ENCODE results near the gene CENPT. TPM values are rescaled to one million over a fixed set of nuclear protein-coding genes. Genes with fewer than 3 reads are reported as not detected.

The CENPT gene
- total and polyA plus RNA-seq, 2 of the 13 experiments (the other 11 are each of a cell fraction or from before 2014, with no cell fraction given): 40.9 to 43.3 TPM

DNA sequence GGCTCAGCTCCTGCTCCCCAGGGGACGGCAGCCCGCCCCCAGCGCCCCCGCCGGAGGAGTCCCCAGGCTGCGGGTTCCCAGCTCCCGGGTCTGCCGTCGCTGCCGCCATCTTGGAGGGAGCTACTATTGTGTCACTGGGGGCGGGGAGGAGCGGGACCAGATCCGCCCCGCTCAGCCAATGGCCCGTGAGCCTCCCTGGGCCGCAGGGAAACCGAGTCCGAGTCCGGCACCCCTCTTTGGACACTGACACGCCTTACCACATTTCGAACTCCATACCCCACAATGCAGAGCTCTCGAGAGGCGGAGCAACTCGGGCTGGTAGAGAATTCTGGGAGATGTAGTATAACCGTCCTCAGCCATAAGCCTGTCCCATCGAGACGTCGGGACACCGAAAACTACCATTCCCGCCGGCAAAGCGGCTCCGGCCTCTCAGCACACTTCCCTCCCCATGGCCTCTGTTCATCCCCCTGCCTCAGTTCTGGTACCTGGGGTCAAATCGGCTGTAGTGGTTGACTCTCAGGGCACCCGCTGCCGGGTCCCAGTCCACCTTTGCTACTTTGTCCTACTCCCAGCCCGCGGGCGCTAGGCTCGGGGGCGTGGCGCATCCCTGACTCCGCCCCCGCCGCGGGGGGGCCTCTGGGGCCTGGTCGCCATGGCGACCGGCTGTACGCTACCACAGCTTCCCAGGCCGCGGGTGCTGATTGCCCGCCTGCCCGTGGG is 40.9 kb downstream of the CENPT start, which contains the start of the genes RANBP10 and TSNAXIP1 (continued):
- TF ChIP-seq, protein P1, sequence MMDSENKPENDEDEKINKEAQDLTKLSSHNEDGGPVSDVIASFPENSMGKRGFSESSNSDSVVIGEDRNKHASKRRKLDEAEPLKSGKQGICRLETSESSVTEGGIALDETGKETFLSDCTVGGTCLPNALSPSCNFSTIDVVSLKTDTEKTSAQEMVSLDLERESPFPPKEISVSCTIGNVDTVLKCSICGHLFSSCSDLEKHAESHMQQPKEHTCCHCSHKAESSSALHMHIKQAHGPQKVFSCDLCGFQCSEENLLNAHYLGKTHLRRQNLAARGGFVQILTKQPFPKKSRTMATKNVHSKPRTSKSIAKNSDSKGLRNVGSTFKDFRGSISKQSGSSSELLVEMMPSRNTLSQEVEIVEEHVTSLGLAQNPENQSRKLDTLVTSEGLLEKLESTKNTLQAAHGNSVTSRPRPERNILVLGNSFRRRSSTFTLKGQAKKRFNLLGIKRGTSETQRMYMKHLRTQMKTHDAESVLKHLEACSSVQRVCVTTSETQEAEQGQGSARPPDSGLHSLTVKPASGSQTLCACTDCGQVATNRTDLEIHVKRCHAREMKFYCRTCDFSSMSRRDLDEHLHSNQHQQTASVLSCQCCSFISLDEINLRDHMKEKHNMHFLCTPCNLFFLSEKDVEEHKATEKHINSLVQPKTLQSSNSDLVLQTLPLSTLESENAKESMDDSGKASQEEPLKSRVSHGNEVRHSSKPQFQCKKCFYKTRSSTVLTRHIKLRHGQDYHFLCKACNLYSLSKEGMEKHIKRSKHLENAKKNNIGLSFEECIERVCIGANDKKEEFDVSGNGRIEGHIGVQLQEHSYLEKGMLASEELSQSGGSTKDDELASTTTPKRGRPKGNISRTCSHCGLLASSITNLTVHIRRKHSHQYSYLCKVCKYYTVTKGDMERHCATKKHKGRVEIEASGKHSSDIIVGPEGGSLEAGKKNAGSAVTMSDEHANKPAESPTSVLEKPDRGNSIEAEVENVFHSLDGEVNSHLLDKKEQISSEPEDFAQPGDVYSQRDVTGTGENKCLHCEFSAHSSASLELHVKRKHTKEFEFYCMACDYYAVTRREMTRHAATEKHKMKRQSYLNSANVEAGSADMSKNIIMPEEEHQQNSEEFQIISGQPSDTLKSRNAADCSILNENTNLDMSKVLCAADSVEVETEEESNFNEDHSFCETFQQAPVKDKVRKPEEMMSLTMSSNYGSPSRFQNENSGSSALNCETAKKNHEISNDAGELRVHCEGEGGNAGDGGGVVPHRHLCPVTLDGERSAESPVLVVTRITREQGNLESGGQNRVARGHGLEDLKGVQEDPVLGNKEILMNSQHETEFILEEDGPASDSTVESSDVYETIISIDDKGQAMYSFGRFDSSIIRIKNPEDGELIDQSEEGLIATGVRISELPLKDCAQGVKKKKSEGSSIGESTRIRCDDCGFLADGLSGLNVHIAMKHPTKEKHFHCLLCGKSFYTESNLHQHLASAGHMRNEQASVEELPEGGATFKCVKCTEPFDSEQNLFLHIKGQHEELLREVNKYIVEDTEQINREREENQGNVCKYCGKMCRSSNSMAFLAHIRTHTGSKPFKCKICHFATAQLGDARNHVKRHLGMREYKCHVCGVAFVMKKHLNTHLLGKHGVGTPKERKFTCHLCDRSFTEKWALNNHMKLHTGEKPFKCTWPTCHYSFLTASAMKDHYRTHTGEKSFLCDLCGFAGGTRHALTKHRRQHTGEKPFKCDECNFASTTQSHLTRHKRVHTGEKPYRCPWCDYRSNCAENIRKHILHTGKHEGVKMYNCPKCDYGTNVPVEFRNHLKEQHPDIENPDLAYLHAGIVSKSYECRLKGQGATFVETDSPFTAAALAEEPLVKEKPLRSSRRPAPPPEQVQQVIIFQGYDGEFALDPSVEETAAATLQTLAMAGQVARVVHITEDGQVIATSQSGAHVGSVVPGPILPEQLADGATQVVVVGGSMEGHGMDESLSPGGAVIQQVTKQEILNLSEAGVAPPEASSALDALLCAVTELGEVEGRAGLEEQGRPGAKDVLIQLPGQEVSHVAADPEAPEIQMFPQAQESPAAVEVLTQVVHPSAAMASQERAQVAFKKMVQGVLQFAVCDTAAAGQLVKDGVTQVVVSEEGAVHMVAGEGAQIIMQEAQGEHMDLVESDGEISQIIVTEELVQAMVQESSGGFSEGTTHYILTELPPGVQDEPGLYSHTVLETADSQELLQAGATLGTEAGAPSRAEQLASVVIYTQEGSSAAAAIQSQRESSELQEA (CRISPR knock-in tag; IDR thresholded peaks at IDR 0.05; ENCODE audit: not compliant biosample characterization): no peak
- 0 out of 2 replicates have a peak, but pooled peaks have one; percentile 8 for TF ChIP-seq ARNTL (CRISPR knock-in tag; IDR thresholded peaks at IDR 0.05)
- TF ChIP-seq, protein P2, sequence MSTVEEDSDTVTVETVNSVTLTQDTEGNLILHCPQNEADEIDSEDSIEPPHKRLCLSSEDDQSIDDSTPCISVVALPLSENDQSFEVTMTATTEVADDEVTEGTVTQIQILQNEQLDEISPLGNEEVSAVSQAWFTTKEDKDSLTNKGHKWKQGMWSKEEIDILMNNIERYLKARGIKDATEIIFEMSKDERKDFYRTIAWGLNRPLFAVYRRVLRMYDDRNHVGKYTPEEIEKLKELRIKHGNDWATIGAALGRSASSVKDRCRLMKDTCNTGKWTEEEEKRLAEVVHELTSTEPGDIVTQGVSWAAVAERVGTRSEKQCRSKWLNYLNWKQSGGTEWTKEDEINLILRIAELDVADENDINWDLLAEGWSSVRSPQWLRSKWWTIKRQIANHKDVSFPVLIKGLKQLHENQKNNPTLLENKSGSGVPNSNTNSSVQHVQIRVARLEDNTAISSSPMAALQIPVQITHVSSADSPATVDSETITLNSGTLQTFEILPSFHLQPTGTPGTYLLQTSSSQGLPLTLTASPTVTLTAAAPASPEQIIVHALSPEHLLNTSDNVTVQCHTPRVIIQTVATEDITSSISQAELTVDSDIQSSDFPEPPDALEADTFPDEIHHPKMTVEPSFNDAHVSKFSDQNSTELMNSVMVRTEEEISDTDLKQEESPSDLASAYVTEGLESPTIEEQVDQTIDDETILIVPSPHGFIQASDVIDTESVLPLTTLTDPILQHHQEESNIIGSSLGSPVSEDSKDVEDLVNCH (CRISPR knock-in tag; IDR thresholded peaks at IDR 0.05): no peak
- 0 out of 2 replicates have a peak, but pooled peaks have one; percentile 70 for TF ChIP-seq ZNF274 (CRISPR knock-in tag; IDR thresholded peaks at IDR 0.05)
- TF ChIP-seq ZNF674 (CRISPR knock-in tag; IDR thresholded peaks at IDR 0.05; ENCODE audit: low read depth): 0 out of 2 replicates have a peak, but pooled peaks have one; percentile 54
- TF ChIP-seq ZBTB1 (CRISPR knock-in tag; IDR thresholded peaks at IDR 0.05; ENCODE audit: borderline replicate concordance): no peak
- TF ChIP-seq AKAP8 (CRISPR knock-in tag; IDR thresholded peaks at IDR 0.05): no peak
- no peak for TF ChIP-seq ZNF629 (CRISPR knock-in tag; conservative IDR thresholded peaks at IDR 0.05)
- no peak; the same call in 1 of the 2 replicates for TF ChIP-seq RFX5 (IDR thresholded peaks at IDR 0.05; ENCODE audit: low read depth, low read length)
- TF ChIP-seq, protein P3, sequence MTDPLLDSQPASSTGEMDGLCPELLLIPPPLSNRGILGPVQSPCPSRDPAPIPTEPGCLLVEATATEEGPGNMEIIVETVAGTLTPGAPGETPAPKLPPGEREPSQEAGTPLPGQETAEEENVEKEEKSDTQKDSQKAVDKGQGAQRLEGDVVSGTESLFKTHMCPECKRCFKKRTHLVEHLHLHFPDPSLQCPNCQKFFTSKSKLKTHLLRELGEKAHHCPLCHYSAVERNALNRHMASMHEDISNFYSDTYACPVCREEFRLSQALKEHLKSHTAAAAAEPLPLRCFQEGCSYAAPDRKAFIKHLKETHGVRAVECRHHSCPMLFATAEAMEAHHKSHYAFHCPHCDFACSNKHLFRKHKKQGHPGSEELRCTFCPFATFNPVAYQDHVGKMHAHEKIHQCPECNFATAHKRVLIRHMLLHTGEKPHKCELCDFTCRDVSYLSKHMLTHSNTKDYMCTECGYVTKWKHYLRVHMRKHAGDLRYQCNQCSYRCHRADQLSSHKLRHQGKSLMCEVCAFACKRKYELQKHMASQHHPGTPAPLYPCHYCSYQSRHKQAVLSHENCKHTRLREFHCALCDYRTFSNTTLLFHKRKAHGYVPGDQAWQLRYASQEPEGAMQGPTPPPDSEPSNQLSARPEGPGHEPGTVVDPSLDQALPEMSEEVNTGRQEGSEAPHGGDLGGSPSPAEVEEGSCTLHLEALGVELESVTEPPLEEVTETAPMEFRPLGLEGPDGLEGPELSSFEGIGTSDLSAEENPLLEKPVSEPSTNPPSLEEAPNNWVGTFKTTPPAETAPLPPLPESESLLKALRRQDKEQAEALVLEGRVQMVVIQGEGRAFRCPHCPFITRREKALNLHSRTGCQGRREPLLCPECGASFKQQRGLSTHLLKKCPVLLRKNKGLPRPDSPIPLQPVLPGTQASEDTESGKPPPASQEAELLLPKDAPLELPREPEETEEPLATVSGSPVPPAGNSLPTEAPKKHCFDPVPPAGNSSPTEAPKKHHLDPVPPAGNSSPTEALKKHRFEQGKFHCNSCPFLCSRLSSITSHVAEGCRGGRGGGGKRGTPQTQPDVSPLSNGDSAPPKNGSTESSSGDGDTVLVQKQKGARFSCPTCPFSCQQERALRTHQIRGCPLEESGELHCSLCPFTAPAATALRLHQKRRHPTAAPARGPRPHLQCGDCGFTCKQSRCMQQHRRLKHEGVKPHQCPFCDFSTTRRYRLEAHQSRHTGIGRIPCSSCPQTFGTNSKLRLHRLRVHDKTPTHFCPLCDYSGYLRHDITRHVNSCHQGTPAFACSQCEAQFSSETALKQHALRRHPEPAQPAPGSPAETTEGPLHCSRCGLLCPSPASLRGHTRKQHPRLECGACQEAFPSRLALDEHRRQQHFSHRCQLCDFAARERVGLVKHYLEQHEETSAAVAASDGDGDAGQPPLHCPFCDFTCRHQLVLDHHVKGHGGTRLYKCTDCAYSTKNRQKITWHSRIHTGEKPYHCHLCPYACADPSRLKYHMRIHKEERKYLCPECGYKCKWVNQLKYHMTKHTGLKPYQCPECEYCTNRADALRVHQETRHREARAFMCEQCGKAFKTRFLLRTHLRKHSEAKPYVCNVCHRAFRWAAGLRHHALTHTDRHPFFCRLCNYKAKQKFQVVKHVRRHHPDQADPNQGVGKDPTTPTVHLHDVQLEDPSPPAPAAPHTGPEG (CRISPR knock-in tag; IDR thresholded peaks at IDR 0.05): no peak
- TF ChIP-seq EEA1 (CRISPR knock-in tag; IDR thresholded peaks at IDR 0.05; ENCODE audit: borderline replicate concordance): 0 out of 2 replicates have a peak, but pooled peaks have one; percentile 38
- TF ChIP-seq ZSCAN22 (CRISPR knock-in tag; IDR thresholded peaks at IDR 0.05): no peak
